NCI-H187 treated with DMSO at 0.1 percent for 48 hours (cell line): ENCODE results near the gene C4orf51.

ENCODE experiments used
- DNase-seq: peaks from one replicate; lab custom pipeline; 2025; lab: John Stamatoyannopoulos, UW

The C4orf51 gene

GRCh38 chr4:145756244-145756643 is 76.3 kb downstream of the C4orf51 start:
- DNase-seq = no peak

GRCh38 chr4:145757188-145757587 is 77.2 kb downstream of the C4orf51 start:
- no peak for DNase-seq

GRCh38 chr4:145760176-145760575 is 80.2 kb downstream of the C4orf51 start:
- no peak for DNase-seq

GRCh38 chr4:145760961-145761929 is 81.3 kb downstream of the C4orf51 start:
- DNase-seq = no peak

GRCh38 chr4:145762719-145763118 is 82.8 kb downstream of the C4orf51 start:
- no peak for DNase-seq

- no peak for DNase-seq
These were observed 83.5 kb downstream of the C4orf51 start for GRCh38 chr4:145763399-145763798.

- DNase-seq = no peak
These were observed 86.3 kb downstream of the C4orf51 start for GRCh38 chr4:145766273-145766672.

- DNase-seq = no peak
These were observed 89.6 kb downstream of the C4orf51 start for GRCh38 chr4:145769450-145770037.

- DNase-seq = no peak
These were observed 90.2 kb downstream of the C4orf51 start for GRCh38 chr4:145770124-145770523.

- no peak for DNase-seq
These were observed 92.4 kb downstream of the C4orf51 start for GRCh38 chr4:145772347-145772746.

GRCh38 chr4:145773581-145774234 is 93.8 kb downstream of the C4orf51 start:
- no peak for DNase-seq

GRCh38 chr4:145774473-145774872 is 94.5 kb downstream of the C4orf51 start:
- DNase-seq = no peak

GRCh38 chr4:145775406-145775805 is 95.5 kb downstream of the C4orf51 start:
- no peak for DNase-seq

GRCh38 chr4:145776208-145776607 is 96.3 kb downstream of the C4orf51 start:
- DNase-seq = no peak

- DNase-seq = no peak
These were observed 99.4 kb downstream of the C4orf51 start for GRCh38 chr4:145779319-145779801.

- no peak for DNase-seq
These were observed 101.4 kb downstream of the C4orf51 start for GRCh38 chr4:145781351-145781750.
